GM19468 (cell line): Measurements from ENCODE around the gene DYNC2LI1.

ENCODE experiments used
- ATAC-seq: cut with Tn5 transposase; IDR thresholded peaks from one replicate; pipeline ENCODE4 v1.9.1; 2021; ENCODE audit warnings: mild to moderate bottlenecking, moderate library complexity, moderate number of reproducible peaks; ENCODE audit not compliant: unreplicated experiment; ENCODE audit errors: extremely low read depth

Gene DYNC2LI1

DNA sequence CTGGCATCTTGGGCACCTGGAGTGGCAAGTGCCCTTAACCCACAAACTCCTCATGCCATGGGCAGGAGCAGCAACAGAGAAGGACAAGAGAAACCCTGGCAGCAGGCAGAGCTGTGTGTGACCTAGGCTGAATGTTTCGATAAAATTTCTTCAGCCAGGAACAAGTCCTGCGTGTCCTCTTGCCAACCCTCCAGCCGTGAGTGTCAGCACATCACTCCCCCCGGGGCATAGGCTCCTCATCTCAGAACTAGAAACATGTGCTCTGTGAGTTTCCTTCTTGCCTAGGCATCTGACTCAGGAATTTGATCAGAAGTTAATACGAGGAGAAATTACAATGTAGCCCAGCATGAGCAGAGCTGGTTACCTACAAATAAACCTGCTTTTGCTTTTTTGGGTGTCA is 67.1 kb downstream of the DYNC2LI1 start:
- ATAC-seq: no peak

DNA sequence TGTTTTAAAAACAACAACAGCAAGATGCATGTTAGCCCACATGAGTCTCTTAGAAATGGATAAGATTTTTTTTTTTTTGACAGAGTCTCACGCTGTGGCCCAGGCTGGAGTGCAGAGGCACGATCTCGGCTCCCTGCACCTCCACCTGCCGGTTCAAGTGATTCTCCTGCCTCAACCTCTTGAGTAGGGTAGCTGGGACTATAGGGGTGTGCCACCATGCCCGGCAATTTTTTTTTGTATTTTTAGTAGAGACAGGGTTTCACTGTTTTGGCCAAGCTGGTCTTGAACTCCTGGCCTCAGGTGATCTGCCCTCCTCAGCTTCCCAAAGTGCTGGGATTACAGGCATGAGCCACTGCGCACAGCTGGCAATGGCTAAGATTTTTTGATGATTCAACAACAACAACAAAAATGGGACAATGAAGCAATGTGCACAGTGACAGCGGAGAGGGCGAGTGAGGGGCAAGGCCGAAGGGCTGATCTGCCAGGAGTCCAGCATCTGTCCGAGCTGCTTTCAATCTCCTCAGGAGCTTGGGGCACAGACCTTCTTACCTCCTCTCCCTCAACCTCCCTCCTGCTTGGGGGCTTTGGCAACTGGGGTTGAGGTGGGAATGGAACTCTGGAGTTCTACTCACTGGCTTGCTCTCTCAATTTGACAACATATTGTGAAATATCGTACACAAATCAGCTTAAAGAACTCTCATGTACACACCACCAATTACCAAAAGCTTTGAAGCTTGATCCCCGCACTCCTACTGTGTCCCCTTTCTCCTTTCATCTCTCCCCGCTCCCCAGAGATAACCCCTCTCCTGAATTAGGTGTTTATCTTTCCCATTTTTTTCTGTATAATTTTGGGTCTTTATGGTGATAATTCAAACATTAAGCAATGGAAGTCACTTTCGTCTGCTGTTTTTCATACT is 68.4 kb downstream of the DYNC2LI1 start:
- ATAC-seq: no peak

DNA sequence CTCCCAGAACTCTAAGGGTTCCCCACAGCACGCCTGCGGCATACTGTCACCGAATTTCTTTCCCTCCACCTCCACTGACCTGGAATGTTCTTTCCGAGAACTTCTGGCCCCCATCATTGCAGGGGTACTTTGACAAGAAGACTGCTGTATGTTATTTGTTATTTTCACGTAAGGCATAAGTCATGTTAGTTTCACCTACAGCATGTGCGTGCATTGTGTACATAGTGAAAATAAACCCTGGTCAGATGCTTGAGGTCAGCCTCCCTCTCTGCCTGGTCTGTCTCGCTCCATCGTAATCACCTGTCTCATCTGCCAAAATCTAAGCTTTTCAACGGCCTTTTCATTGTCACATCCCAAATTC is 69.0 kb downstream of the DYNC2LI1 start:
- no peak for ATAC-seq

DNA sequence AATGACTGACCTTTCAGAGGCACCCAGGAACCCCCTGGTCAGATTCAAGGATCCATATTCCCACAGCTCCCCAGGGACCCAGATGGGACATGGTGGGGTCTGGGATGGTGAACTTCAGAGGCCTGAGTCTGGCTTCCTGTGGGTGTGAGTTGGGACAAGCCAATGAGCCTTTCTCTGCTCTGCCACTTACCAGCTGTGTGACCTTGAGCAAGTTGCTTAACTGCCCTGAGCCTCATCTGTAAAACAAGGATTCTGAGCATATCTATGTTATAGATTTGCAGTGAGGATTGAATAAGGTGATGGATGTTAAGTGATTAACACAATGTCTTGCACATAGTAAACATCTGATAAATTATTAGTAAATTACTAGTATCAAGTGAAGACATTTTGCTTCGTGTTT is 71.3 kb downstream of the DYNC2LI1 start:
- no peak for ATAC-seq

DNA sequence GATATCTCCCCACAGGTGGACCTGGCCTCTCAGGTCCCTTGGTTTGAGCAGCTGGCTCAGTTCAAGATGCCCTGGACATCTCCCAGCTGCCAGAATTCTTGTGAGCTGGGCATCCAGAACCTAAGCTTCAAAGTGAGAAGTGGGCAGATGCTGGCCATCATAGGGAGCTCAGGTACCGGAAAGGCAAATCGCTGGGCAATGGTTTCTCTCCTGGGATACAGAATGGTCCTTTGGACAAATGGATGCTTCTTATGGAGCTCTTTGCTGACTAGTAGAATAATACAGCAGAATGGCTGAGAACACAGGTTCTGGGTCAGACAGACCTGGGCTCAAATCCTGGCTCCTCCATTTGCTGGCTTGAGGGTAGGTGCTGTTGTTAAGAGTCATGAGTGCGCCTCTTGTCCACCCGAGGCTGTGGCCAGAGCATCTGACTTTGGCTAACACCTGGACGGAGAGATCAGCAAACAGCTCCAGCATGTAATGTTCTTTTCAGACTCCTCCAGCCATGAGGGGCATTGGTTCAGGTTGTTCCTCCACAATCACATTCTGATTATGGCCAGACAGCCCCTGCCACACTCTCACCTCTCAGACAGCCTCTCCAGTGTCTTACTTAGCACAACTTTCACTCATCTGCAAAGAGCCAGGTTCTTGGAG is 72.4 kb downstream of the DYNC2LI1 start:
- no peak for ATAC-seq

DNA sequence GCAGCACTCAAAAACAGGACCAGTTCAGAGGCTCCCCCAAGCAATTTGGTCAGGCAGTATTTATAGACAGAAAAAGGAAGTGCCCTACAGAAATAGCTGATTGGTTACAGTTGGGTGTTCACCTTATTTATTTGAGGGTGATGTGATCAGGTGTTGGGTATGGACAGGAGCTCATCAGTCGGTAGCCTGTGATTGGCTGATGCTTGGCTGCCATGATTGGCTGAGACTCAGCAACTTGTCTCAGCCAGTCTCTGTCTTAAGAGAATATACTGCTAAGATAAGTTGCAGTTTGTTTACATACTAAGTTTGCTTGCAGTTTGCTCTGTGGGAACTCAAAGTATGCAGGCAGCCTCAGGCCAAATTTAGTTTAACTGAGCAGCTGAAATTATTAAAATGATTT is 74.4 kb downstream of the DYNC2LI1 start:
- no peak for ATAC-seq

DNA sequence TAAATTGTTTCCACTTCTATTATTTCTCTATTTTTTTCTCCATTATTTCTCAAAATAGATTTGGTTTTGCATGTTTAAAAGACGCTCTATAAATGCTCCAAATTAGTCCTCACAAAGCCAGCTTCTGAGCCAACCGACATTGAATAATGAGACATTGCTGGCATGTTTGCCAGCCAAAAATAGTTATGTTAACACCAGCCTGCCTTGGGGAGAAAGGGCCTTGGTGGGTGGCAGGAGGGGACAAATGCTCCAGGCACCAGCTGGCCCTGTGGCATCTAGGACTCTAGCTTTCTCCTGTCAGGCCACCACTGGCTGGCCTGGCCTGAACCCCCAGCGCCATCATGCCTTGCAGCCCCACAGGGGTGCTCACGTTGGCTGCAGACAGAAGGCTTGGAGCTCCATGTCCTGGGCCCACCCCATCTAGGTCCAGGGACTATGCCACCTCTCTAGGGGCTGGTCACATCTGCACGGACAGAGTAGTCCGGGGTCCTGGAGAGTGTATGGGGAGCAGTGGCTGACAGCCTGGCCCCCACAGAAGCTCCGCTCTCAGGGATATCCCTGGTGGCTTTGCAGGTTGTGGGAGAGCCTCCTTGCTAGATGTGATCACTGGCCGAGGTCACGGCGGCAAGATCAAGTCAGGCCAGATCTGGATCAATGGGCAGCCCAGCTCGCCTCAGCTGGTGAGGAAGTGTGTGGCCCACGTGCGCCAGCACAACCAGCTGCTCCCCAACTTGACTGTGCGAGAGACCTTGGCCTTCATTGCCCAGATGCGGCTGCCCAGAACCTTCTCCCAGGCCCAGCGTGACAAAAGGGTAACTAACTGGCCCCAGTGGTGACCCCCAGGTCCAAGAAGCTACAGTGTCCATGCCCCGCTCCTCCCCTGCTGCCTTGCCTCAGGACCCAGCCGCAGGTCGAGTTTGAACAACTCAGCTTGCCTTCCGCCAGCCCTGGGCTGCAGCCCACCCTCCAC is 77.5 kb downstream of the DYNC2LI1 start:
- no peak for ATAC-seq

DNA sequence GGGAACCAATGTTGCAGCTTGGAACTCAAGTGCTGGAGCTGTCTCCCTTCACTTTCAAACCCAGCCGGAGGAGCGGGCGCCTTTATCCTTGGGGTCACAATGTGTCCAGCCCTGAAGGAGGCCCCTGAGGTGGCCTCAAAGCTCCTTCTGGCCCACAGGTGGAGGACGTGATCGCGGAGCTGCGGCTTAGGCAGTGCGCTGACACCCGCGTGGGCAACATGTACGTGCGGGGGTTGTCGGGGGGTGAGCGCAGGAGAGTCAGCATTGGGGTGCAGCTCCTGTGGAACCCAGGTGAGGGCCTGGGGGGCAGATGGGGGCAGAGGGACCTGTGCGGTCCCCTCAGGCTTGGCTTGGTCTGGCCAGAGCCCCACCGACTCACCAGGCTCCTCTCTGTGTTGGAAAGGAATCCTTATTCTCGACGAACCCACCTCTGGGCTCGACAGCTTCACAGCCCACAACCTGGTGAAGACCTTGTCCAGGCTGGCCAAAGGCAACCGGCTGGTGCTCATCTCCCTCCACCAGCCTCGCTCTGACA is 78.4 kb downstream of the DYNC2LI1 start:
- ATAC-seq: no peak

DNA sequence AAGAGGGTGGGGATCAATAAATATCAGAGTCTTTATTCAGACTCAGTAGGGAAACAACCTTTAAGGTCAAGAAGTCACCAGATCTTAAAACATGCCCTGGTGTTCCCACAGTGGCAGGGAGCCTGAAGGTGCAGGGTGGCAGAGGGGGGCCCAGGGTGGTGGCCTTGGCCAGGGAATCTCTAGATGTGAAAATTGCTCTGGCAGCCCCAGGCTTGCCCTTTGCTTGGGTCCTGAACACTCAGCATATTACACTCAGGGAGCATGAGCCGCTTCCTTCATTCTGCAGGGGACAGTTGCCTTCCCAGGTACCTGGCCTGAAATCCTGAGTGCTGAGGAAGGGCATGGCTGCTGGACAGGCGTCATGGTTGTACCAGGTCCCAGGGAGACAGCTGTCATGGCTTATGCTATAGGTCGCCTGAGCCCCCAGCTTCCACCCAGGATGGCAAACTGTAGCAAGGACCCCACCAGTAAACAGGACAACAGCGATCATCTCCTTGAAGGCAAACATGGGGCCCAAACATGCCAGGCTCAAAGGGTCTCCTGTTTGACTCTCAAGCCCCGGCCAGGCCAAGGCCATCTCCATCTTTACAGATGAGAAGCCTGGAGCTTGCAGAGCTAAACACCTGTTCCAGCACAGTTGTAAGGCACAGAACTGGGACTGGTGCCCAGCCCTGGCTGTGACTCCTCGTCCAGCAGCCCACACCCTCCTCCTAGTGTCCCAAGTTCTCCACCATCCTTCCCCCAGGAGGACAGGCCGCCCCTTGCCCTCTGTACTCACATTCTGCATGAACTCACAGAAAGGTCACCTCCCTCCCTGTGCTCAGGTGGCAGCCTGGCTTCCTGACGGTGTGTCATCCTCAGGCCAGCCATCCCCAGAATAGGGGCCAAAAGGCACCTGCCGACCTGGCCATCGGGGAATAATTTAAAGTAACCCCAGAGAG is 79.6 kb downstream of the DYNC2LI1 start:
- ATAC-seq: no peak

DNA sequence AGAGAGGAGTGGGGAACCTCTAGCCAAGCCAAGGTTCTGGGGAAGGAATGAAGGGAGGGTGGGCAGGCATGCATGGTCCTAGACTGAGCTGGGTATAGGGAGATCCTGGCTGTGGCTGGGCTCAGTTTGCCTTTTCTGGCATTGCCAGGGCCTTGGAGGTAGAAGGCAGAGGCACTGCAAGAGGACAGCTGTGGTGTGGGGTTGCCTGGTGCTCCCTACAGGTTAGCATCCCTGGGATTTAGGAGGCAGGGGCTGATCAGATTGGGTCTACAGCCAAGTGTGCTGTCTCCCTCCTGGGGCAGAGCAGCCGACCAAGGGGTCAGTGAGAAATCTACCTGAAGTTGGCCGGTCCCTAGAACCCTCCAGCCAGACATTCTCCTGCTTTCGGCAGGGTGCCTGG is 80.8 kb downstream of the DYNC2LI1 start:
- ATAC-seq: no peak

DNA sequence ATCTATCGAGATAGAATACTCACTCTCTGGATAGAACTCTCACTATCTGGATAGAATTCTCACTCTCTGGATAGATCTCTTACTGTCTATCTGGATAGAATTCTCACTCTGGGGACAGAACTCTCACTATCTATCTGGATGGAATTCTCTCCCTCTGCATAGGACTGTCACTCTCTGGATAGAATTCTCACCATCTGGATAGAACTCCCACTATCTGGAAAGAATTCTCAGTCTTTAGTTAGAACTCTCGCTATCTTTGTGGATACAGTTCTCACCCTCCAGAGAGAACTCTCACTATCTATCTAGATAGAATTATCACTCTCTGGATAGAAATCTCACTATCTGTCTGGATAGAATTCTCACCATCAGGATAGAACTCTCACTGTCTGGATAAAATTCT is 81.5 kb downstream of the DYNC2LI1 start:
- no peak for ATAC-seq
